ENCODE measurements around the gene LHFPL2.

- no peak for TF ChIP-seq CTCF (IDR thresholded peaks at IDR 0.05)
- TF ChIP-seq EZH2 (IDR thresholded peaks at IDR 0.05; ENCODE audit: borderline replicate concordance, insufficient read depth, low read depth, low read length, poor library complexity, severe bottlenecking) = no peak
These were observed 33.8 kb downstream of the LHFPL2 start for GRCh38 chr5:78614816-78615215.
